K562 (cell line): ENCODE results near the gene SFSWAP.

ENCODE experiments used
- CTCF ChIP-seq, 3 experiments: IDR thresholded peaks in 2 of 3; conservative IDR thresholded peaks in 1 of 3; 2 replicates each; pipeline ENCODE4 v1.5.1; 2011 to 2012; ENCODE audit warnings: low read length in 3 of 3, mild to moderate bottlenecking in 3 of 3, control low read depth in 2 of 3, improper control_type of control experiment in 1 of 3, inconsistent platforms in 1 of 3, low read depth in 1 of 3, mixed read lengths in 1 of 3, moderate library complexity in 1 of 3; ENCODE audit not compliant: insufficient read depth in 2 of 3
- ELF2 ChIP-seq: fragments of 250-450 bp; sonication (Bioruptor Pico); IDR thresholded peaks from 2 replicates; pipeline ENCODE4 v1.5.0; 2021; ENCODE audit warnings: mild to moderate bottlenecking
- SIN3A ChIP-seq, 2 experiments: fragments of 150-350 bp in 1 of 2; IDR thresholded peaks; 2 replicates each; pipeline ENCODE4 v1.6.1; 2011 to 2016; ENCODE audit warnings: borderline replicate concordance in 2 of 2, low read depth in 2 of 2, low read length in 2 of 2, mild to moderate bottlenecking in 2 of 2, moderate library complexity in 2 of 2; ENCODE audit not compliant: control insufficient read depth in 1 of 2
- ZC3H8 ChIP-seq: fragments of 450-650 bp; IDR thresholded peaks from 2 replicates; pipeline ENCODE4 v1.6.1; 2017
- ZNF445 ChIP-seq: fragments of 250-450 bp; sonication (Bioruptor Pico); IDR thresholded peaks from 2 replicates; pipeline ENCODE4 v1.4.0; 2020; ENCODE audit warnings: low read depth, mild to moderate bottlenecking, moderate library complexity
- ZNF644 ChIP-seq: fragments of 200-800 bp; sonication (Bioruptor generic); IDR thresholded peaks from 2 replicates; pipeline ENCODE4 v1.6.1; 2016; ENCODE audit warnings: low read depth, missing genetic modification characterization, missing compliant biosample characterization
- ZSCAN29 ChIP-seq: fragments of 450-650 bp; IDR thresholded peaks from 2 replicates; pipeline ENCODE4 v1.6.1; 2017
- TF ChIP-seq, protein P1 (sequence below), 3 experiments: fragments of 200-800 bp in 1 of 3; sonication (Bioruptor generic) in 1 of 3; sonication (generic) in 1 of 3; formaldehyde crosslinking in 1 of 3; IDR thresholded peaks; 2 replicates each; pipeline versions ENCODE4 v1.6.1 to v1.8.0; 2016 to 2022; ENCODE audit warnings: mild to moderate bottlenecking in 2 of 3, missing compliant biosample characterization in 2 of 3, missing genetic modification characterization in 2 of 3, missing genetic modification reagents in 1 of 3

DNA sequence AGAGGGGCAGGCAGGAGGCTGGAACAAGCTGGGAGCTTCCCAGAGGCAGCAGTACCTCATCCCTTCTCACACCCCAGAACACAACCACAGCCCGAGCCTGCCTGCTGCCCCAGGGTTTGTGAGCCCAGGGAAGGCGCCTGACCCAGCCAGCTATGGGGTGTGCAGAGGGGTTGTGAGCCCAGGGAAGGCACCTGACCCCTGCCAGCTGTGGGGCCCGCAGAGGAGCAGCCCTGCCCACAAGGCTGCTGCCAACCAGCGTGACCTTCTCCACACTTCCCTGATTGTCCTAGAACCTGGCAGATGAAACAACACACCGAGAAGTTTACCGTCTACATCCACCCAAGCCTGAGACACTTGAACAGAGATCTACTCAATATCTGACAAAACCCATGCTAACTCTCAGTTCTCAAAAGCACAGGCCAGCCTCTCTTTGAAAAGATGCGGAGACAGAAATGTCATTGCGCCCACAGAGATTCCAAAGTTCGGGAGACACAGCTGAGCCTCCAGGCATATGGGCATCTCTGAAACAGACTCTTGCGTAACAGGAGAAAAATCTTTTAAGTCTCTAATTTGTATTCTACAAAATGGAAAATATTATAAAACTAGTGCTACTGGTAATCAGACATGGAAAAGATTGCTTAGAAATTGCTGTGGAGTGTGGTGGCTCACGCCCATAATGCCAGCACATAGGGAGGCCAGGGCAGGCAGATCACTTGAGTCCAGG is 47.3 kb downstream of the SFSWAP start:
- TF ChIP-seq ZC3H8 (no peak), CTCF (IDR thresholded peaks at IDR 0.05 in 2 of 3, conservative IDR thresholded peaks at IDR 0.05 in 1 of 3; ENCODE audit: insufficient read depth in 2 of 3, low read depth in 1 of 3, low read length in 3 of 3) (no peak), ZNF445 (CRISPR knock-in tag) (no peak), ELF2 (CRISPR knock-in tag) (no peak), ZNF644 (tag) (no peak), ZSCAN29 (no peak), SIN3A (IDR thresholded peaks at IDR 0.05; ENCODE audit: borderline replicate concordance in 2 of 2, control insufficient read depth in 1 of 2, low read depth in 2 of 2, low read length in 2 of 2) (no peak)
- TF ChIP-seq, protein P1, sequence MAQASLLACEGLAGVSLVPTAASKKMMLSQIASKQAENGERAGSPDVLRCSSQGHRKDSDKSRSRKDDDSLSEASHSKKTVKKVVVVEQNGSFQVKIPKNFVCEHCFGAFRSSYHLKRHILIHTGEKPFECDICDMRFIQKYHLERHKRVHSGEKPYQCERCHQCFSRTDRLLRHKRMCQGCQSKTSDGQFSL (CRISPR knock-in tag; IDR thresholded peaks at IDR 0.05): no peak
- TF ChIP-seq, protein P1 (tag; IDR thresholded peaks at IDR 0.05): no peak
